Jurkat, Clone E6-1 (cell line): Measurements from ENCODE around the gene OR1A1. TPM values are rescaled to one million over a fixed set of nuclear protein-coding genes. Genes with fewer than 3 reads are reported as not detected.
"Not testable (repeated sequence)": the region's sequence is repeated elsewhere in the genome, so short reads cannot be mapped to it uniquely, and the experiment has no call there.

Source experiments
- DNase-seq: peaks from one replicate; pipeline ENCODE4 v3.0.0-alpha.2; 2011; ENCODE audit warnings: low read depth, low spot score
- H3K4me3 ChIP-seq: 2 replicates; pipeline ENCODE4 v1.5.1; 2011; ENCODE audit warnings: mild to moderate bottlenecking, low read length, control low read depth, moderate library complexity
- polyA plus RNA-seq: library from polyadenylated mRNA; unstranded; fragments of >200 nt; gene quantifications from one replicate; pipeline ENCODE4 v1.2.1, GENCODE V29; 2012; ENCODE audit warnings: missing spikeins; ENCODE audit not compliant: insufficient read length, insufficient read depth

OR1A1 gene, protein sequence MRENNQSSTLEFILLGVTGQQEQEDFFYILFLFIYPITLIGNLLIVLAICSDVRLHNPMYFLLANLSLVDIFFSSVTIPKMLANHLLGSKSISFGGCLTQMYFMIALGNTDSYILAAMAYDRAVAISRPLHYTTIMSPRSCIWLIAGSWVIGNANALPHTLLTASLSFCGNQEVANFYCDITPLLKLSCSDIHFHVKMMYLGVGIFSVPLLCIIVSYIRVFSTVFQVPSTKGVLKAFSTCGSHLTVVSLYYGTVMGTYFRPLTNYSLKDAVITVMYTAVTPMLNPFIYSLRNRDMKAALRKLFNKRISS
- polyA plus RNA-seq, result not detected

DNA sequence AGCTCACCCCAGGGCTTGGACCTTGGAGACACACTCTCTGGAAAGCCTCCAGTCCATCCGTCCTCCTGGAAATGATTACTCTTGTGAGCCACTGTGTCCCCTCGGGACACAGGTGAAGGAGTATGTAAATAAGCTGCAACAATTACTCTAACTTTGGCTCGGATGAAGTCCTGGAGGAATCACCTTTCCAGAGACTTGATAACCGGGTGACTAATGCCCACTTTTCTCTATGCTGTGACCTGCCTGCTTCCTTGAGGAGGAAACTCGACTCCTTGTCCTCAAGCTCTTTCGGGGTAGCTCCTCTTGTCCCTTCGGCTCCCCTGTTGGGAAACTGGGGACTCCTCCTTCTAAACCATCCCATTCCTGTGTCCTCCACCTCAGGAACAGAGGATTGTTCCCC is at the start of gene OR1A1:
Gene OR1A1 (plus strand): TSS at position 301 of the 400 bp plus-strand sequence. CDS start 7,954 bp downstream, outside the sequence.
- H3K4me3 ChIP-seq, result no peak within 1 kb of the TSS
- no peak for DNase-seq

DNA sequence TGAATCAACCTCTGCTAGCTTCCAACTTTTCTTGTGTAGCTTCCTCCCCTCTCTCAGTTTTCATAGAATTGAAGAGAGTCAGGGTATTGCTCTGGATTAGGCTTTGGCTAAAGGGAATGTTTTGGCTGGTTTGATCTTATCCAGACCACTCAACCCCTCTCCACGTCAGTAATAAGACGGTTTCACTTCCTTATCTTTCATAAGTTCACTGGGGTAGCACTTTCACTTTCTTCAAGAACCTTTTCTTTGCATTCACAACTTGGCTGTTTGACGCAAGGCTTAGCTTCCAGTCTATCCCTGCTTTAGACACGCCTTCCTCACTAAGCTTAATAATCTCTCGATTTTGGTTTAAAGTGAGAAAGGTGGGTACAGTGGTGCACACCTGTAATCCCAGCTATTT is 39.9 kb upstream of the OR1A1 start:
- H3K4me3 ChIP-seq, result no peak overlapping the region
- no peak for DNase-seq

DNA sequence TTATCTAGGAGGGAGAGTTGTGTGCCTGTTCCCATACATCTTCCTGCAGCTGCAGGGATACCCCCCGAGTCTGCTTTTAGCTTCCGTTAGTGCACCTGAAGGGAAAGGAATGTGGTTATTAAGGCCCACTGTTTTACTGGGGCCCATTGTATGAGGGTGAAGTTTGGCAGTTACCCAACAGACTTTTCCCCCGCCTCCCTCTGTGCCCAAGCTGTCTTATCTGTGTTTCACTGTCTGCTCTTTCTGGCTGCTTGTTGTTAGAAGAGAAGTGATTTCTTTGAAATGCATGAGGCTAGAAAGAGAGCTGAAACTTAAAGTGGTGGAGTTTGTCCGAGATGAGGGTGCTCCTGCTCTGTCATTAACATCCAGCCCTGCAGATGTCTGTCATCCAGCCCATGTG is 17.5 kb upstream of the OR1A1 start:
- DNase-seq, result peak; percentile 30
- H3K4me3 ChIP-seq, result no peak overlapping the region

DNA sequence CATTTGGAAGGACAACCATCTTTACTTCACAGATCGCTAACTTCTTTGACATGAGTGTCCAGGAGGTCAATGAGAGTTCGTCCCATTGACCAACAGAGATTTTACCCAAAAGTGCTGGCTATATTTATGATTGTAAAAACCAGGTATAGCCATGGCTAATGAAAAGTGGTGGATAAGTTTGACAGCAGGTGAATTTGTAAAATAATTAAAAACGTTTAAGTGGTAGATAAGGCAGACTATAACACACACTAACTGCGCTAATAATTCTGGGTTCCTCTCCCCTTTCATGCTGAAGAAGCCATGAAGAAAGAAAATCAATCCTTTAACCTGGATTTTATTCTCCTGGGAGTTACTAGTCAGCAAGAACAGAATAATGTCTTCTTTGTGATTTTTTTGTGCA is 10.2 kb upstream of the OR1A1 start, which contains the start of gene OR1A2:
Gene OR1A2 (plus strand): TSS at position 301 of the 400 bp plus-strand sequence. CDS start 0 bp downstream, at position 301.
- DNase-seq, result no peak
- H3K4me3 ChIP-seq, result no peak within 1 kb of the TSS

DNA sequence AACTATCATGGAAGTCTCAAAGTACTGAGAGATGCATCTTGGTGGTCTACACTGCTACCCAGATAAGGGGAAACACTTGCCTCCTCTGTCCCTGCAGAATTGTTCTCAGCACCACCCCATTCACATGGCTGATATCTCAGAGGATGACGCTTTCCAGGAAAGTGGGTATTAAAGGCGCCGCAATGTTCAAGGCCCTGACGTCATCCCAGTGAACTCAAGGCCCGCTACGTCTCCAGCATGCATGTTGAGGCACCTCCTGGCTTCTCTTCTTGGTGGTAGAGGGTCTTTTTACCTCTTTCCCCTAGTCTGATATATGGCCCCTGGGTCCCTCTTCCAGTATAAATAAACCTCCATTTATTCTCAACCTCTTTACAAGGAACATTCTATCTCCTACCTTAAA is 1.0 kb downstream of the OR1A1 start:
- no peak overlapping the region for H3K4me3 ChIP-seq
- DNase-seq, result no peak

DNA sequence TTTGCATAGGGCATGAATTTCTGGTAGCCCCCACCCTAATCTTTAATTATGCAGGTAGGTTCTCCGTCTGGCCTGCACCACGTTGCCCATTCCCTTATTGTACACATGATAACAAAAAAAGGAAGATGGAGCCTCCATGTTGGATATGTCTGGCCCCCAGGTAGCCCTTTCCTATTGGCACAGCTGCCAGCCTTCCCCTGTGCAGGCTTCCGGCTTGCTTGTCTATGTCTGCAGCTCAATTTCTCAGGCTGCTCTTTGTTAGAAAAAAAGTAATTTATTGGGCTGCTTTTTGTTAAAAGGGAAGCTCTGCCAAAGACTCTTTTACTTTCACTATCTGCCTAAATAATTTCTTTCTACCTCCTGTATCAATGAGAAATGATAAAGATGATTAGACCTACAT is 5.5 kb downstream of the OR1A1 start:
- H3K4me3 ChIP-seq, result no peak overlapping the region
- no peak for DNase-seq

DNA sequence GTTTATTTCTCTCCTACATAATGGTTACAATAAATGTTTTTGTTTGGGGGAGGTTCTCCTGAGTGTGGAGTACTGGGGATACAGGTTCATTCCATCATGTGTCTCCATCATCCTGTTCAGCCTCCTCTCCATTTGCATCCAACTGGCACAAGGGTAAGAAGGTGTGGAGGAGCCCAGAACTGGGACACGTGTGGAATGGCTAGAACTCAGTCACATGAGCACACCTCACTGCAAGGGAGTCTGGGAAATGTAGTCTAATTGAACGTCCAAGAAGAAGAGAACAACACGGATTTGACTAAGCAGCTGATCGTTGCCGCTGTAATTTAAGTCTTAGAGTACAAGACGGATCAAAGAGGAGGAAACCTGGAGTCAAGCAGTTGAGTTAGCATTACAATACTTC is 6.1 kb downstream of the OR1A1 start:
- no peak for DNase-seq
- H3K4me3 ChIP-seq, result no peak overlapping the region

DNA sequence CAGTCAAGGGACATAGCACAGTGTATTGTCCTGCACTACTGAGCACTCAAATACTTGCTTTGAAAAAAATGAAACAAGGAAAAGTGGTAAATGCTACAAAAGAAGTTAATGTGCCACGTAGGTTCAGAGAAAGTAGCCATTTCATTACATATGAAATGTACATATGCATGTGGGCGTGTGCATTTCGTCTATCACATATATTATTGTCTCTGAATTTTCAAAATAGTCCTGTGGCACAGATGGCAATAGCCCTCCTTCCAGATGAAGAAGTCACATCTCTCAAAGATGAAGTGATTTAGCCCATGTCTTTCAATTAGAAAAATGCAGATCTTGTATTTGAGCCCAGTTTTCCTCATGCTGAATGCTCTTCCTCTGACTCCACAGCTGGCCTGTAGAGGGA is 12.5 kb downstream of the OR1A1 start:
- not testable (repeated sequence) for H3K4me3 ChIP-seq, DNase-seq

DNA sequence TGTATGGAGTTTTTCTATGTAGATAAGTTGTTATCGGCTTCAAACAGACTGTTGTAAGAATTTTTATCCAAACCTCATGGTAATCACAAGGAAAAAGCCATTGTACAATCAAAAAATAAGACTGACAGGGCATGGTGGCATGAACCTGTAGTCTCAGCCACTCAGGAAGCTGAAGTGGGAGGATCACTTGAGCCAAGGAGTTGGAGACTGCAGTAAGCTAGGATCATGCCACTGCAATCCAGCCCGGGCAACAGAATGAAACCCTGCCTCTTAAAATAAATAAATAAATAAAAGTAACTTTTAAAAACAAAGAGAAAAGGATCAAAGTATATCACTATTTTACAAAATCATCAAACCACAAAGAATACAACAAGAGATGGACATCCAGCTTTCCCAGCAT is 14.4 kb downstream of the OR1A1 start:
- no peak for DNase-seq
- no peak overlapping the region for H3K4me3 ChIP-seq

DNA sequence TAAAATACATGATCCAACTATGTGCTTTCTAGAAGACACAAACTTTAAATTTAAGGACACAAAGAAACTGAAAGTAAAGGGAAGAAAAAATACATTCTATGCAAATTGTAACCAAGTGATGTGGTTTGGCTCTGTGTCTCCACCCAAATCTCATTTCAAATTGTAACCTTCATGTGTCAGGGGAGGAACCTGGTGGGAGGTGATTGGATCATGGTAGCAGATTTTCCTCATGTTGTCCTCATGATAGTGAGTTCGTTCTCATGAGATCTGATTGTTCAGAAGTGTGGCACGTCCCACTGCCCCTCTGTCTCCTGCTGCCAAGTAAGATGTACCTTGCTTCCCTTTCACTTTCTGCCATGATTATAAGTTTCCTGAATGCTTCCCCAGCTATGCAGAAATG is 15.0 kb downstream of the OR1A1 start:
- peak; percentile 17 for DNase-seq

DNA sequence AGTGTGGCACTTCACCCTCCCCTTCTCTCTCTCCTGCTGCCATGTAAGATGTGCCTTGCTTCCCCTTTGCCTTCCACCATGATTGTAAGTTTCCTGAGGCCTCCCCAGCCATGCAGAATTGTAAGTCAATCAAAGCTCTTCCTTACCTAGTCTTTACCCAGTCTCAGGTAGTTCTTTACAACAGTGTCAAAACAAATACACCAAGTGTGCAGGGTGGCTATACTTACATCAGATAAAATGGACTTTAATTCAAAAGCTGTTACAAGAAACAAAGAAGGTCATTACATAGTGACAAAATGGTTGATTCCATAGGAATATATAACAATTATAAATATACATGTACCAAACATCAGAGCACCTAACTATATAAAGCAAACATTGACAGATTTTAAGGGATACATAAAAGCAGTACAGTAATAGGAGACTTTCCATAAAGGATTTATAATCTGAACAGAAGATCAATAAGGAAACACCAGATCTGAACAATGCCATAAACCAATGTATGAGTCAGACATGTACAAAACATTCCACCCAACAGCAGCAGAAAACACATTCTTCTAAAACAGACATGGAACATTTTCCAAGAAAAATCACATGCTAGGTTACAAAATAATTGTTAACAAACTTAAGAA is 17.4 kb downstream of the OR1A1 start:
- not testable (repeated sequence) for H3K4me3 ChIP-seq, DNase-seq

More for the DNA sequence above, 15.0 kb downstream of the OR1A1 start:
- peak overlapping the region; percentile 19 for H3K4me3 ChIP-seq

DNA sequence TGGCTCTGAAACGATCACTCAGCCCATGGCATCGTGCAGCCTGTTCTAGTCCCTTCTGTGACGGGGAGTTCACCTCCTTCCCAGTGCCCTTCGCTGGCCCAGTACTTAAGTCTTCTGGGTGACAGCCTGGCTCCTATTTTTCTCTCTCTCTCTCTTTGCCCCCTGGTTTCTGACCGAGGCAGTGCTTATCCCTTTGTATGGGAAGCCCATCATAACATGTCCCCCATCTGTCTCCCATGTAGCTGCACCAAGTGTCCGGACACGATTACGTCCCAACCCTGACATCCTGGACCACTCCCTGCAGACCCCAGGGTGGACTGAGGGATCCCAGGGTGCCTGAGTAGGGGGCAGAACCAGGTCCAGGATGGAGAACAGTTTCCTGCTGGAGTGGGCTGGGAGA is 24.8 kb downstream of the OR1A1 start:
- DNase-seq, H3K4me3 ChIP-seq: not testable (repeated sequence)

DNA sequence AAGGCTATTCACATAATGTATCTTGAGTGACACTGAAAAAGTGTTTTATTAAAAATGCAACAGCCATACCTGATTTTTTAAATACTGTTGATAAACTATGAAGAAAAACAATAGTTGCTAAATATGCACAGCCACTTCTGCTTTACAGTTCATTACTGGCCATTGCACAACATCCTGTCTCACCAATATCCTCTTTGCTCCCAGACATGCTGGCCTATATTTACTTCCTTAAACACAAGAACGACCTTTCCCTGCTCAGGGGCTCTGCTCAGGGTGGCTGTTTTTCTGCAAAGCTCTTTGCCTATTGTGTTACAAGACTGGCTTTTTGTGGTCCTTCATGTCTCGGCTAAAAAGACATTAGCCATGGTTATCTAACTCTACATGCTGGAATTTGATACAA is 31.2 kb downstream of the OR1A1 start:
- DNase-seq, H3K4me3 ChIP-seq: not testable (repeated sequence)

DNA sequence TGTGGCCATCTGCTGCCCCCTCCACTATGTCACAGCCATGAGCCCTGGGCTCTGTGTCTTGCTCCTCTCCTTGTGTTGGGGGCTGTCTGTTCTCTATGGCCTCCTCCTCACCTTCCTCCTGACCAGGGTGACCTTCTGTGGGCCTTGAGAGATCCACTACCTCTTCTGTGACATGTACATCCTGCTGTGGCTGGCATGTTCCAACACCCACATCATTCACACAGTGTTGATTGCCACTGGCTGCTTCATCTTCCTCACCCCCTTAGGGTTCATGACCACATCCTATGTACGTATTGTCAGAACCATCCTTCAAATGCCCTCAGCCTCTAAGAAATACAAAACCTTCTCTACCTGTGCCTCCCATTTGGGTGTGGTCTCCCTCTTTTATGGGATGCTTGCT is 33.6 kb downstream of the OR1A1 start:
- DNase-seq, H3K4me3 ChIP-seq: not testable (repeated sequence)

DNA sequence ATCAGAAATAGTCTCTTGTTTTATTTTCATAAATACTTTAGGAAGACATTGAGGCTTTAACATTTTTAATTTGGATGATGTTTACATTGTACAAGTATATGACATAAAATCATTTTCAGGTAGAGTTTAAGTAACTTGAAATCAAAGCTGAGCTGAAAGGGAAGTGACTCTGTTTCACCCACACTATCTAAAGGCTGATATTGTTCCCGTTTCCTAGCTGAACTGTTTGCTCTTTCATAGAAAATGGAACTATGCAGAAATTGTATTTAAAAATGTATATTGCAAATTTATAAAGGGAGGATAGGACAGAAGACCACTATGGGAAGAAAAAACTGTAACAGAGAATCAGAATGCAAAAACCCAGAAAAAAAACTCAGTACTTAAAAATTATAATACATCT is 37.4 kb downstream of the OR1A1 start:
- not testable (repeated sequence) for DNase-seq, H3K4me3 ChIP-seq

DNA sequence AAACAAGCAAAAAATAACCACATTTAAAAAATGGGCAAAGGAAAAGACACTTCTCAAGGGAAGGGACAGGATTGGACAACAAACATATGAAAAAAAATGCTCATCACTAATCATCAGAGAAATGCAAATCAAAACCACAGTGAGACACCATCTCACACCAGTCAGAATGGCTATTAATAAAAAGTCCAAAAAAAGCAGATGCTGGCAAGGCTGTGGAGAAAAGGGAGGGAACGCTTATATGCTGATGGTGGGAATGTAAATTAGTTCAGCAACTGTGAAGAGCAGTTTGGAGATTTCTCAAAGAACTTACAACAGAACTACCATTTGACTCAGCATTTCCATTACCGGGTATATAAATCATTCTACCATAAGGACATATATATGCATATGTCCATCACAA is 41.5 kb downstream of the OR1A1 start:
- not testable (repeated sequence) for H3K4me3 ChIP-seq, DNase-seq

DNA sequence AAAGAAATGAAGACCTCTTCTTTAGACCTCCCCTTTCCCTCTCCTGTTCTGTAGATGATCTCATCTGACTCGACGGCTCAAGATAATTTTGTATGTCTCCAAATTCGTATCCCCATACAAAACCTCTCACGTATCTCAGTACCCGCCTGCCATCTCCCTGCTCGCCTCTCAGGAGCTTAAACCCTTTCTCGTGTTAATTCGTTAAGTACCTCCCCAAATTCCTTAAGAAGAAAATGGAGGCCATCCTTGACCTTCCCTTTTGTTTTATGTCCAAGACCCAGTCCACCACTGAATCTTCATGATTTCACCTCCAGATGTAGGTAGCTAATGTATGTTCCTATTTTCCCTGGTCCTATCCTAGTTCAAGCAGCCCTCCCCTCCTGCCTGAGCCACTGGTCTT is 49.1 kb downstream of the OR1A1 start:
- no peak overlapping the region for H3K4me3 ChIP-seq
- no peak for DNase-seq

DNA sequence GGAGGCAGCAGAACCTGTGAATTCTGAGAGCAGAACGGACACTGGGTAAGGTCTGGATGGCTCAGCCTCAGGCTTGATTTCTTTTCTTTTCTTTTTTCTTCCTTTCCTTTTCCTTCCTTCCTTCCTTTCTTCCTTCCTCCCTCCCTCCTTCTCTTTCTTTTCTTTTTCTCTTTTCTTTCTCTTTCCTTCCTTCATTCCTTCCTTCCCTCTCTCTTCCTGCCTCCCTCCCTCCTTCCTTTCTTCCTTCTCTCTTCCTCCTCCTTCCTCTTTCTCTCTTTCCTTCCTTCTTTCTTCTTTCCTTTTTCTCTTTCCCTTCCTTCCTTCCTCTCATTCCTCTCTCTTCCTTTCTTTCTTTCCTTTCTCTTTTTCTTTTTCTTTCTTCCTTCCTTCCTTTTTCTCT is 52.7 kb downstream of the OR1A1 start:
- no peak for DNase-seq
- no peak overlapping the region for H3K4me3 ChIP-seq

DNA sequence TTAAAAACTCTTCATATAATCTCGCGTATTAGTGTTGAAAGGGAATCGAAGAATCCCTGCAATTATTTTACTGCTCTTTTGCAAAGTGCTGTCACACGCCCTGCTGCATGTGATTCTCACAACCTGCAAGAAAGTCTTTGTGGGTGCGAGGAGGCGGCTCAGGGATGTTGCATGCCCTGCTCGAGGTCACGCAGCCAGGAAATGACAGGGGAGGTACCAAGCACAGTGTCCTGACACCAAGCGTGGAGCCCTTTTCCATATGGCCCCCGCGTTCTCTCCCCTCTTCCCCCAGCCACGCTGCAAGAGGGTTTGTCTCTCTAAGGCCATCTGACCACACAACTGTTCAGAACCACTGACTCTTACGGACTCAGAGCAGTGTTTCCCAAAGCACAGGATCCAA is 53.1 kb downstream of the OR1A1 start:
- no peak for DNase-seq
- no peak overlapping the region for H3K4me3 ChIP-seq
